Ectodermal cell (in vitro differentiated cells): ENCODE data around the gene FBXO33.
A peak's percentile ranks its signal among the peaks of the same experiment; 100 is the strongest.

Experiments used
- H3K27ac ChIP-seq: 2 replicates; pipeline ENCODE4 v1.7.0; 2013; ENCODE audit warnings: mild to moderate bottlenecking, low read depth, low read length; ENCODE audit not compliant: insufficient read depth, poor library complexity, severe bottlenecking
- H3K27me3 ChIP-seq: 2 replicates; pipeline ENCODE4 v1.7.0; 2013; ENCODE audit warnings: mild to moderate bottlenecking, low read length; ENCODE audit not compliant: insufficient read depth, control insufficient read depth, poor library complexity, severe bottlenecking
- H3K36me3 ChIP-seq: one replicate; pipeline ENCODE4 v1.7.0; 2013; ENCODE audit warnings: low read length; ENCODE audit not compliant: control insufficient read depth, insufficient read depth
- H3K4me1 ChIP-seq: one replicate; pipeline ENCODE4 v1.7.0; 2013; ENCODE audit warnings: low read length; ENCODE audit not compliant: control insufficient read depth, insufficient read depth
- H3K4me3 ChIP-seq: 2 replicates; pipeline ENCODE4 v1.7.0; 2013; ENCODE audit warnings: low read depth, low read length, control low read depth; ENCODE audit not compliant: insufficient read depth
- H3K9me3 ChIP-seq: 2 replicates; pipeline ENCODE4 v1.7.0; 2013; ENCODE audit warnings: mild to moderate bottlenecking, low read length, moderate library complexity; ENCODE audit not compliant: control insufficient read depth
- WGBS, 2 experiments: methylation state at CpG; one replicate each; pipeline ENCODE4 v1.1.7; 2013; ENCODE audit warnings: missing lambda C conversion rate in 2 of 2; 5-methylcytosine and 5-hydroxymethylcytosine counted together

The FBXO33 gene

GRCh38 chr14:39451811-39452210, 19.6 kb upstream of the FBXO33 start:
- Histone ChIP-seq H3K9me3 (no peaks in the 10 kb centered on the region), H3K4me1 (no peaks in the 10 kb centered on the region), H3K4me3 (no peak overlapping the region), H3K27ac (no peak overlapping the region), H3K36me3 (no peaks in the 10 kb centered on the region), H3K27me3 (no peaks in the 10 kb centered on the region)
- WGBS, 2 experiments = 94 to 100% methylated on average over 2 of the region's 2 CpGs

- 85 to 89% methylated on average over 4 of the region's 4 CpGs for WGBS, 2 experiments
- Histone ChIP-seq H3K9me3 (no peaks in the 10 kb centered on the region), H3K27ac (no peak overlapping the region), H3K4me1 (no peaks in the 10 kb centered on the region), H3K27me3 (no peaks in the 10 kb centered on the region), H3K4me3 (no peak overlapping the region), H3K36me3 (no peaks in the 10 kb centered on the region)
Measured at GRCh38 chr14:39447175-39447661, 15.0 kb upstream of the FBXO33 start.

GRCh38 chr14:39446131-39446744, 14.0 kb upstream of the FBXO33 start:
- WGBS, 2 experiments = 88 to 90% methylated on average over 1 of the region's 1 CpG
- no peaks in the 10 kb centered on the region for H3K9me3 ChIP-seq

GRCh38 chr14:39442293-39442692, 10.1 kb upstream of the FBXO33 start:
- no peaks in the 10 kb centered on the region for H3K4me1 ChIP-seq
- no peak overlapping the region for H3K4me3 ChIP-seq
- no peaks in the 10 kb centered on the region for H3K36me3 ChIP-seq
- H3K27me3 ChIP-seq = no peaks in the 10 kb centered on the region
- WGBS, 2 experiments = 92 to 93% methylated on average over 14 of the region's 14 CpGs
- no peak overlapping the region for H3K27ac ChIP-seq
- H3K9me3 ChIP-seq = no peaks in the 10 kb centered on the region

More at GRCh38 chr14:39446131-39446744, 14.0 kb upstream of the FBXO33 start:
- no peaks in the 10 kb centered on the region for H3K27me3 ChIP-seq
- no peaks in the 10 kb centered on the region for H3K36me3 ChIP-seq
- H3K4me1 ChIP-seq = no peaks in the 10 kb centered on the region
- H3K4me3 ChIP-seq = no peak overlapping the region
- no peak overlapping the region for H3K27ac ChIP-seq

GRCh38 chr14:39441805-39442204, 9.6 kb upstream of the FBXO33 start:
- Histone ChIP-seq H3K9me3 (no peaks in the 10 kb centered on the region), H3K4me3 (no peak overlapping the region), H3K27ac (no peak overlapping the region), H3K4me1 (no peaks in the 10 kb centered on the region), H3K27me3 (no peaks in the 10 kb centered on the region), H3K36me3 (no peaks in the 10 kb centered on the region)
- WGBS, 2 experiments = 87 to 91% methylated on average over 6 of the region's 6 CpGs

- 96 to 98% methylated on average over 5 of the region's 5 CpGs for WGBS, 2 experiments
- no peaks in the 10 kb centered on the region for H3K36me3 ChIP-seq
- no peak overlapping the region for H3K27ac ChIP-seq
- no peaks in the 10 kb centered on the region for H3K9me3 ChIP-seq
- no peak overlapping the region for H3K4me3 ChIP-seq
- H3K27me3 ChIP-seq = no peaks in the 10 kb centered on the region
- H3K4me1 ChIP-seq = no peaks in the 10 kb centered on the region
Measured at GRCh38 chr14:39440975-39441374, 8.7 kb upstream of the FBXO33 start.

- Histone ChIP-seq H3K4me1 (peaks cover 8% of the 10 kb centered on the region), H3K9me3 (no peaks in the 10 kb centered on the region), H3K27me3 (no peaks in the 10 kb centered on the region), H3K27ac (no peak overlapping the region), H3K36me3 (no peaks in the 10 kb centered on the region), H3K4me3 (no peak overlapping the region)
- 86% methylated on average over 6 of the region's 6 CpGs for WGBS, 2 experiments
Measured at GRCh38 chr14:39435241-39435640, 3.0 kb upstream of the FBXO33 start.

- H3K27me3 ChIP-seq = no peaks in the 10 kb centered on the region
- H3K4me3 ChIP-seq = no peak overlapping the region
- H3K36me3 ChIP-seq = no peaks in the 10 kb centered on the region
- H3K4me1 ChIP-seq = peaks cover 8% of the 10 kb centered on the region
- no peak overlapping the region for H3K27ac ChIP-seq
- 86 to 100% methylated on average over 2 of the region's 2 CpGs for WGBS, 2 experiments
- no peaks in the 10 kb centered on the region for H3K9me3 ChIP-seq
Measured at GRCh38 chr14:39434401-39434800, 2.2 kb upstream of the FBXO33 start.

- Histone ChIP-seq H3K9me3 (no peaks in the 10 kb centered on the region), H3K27ac (peak overlapping the region; percentile 96), H3K27me3 (no peaks in the 10 kb centered on the region), H3K4me3 (peak overlapping the region; percentile 73), H3K36me3 (no peaks in the 10 kb centered on the region), H3K4me1 (peaks cover 8% of the 10 kb centered on the region)
- WGBS, 2 experiments = 39 to 61% methylated on average over 7 of the region's 8 CpGs
Measured at GRCh38 chr14:39433452-39433813, 1.2 kb upstream of the FBXO33 start.

GRCh38 chr14:39432619-39433451, 602 bp upstream of the FBXO33 start:
- peak overlapping the region; percentile 96 for H3K27ac ChIP-seq
- no peaks in the 10 kb centered on the region for H3K36me3 ChIP-seq
- no peaks in the 10 kb centered on the region for H3K27me3 ChIP-seq
- H3K9me3 ChIP-seq = no peaks in the 10 kb centered on the region
- peaks cover 8% of the 10 kb centered on the region for H3K4me1 ChIP-seq
- 1% methylated on average over 38 of the region's 38 CpGs for WGBS, 2 experiments
- peak overlapping the region; percentile 73 for H3K4me3 ChIP-seq
